ENCODE data around the gene PPHLN1.

DNA sequence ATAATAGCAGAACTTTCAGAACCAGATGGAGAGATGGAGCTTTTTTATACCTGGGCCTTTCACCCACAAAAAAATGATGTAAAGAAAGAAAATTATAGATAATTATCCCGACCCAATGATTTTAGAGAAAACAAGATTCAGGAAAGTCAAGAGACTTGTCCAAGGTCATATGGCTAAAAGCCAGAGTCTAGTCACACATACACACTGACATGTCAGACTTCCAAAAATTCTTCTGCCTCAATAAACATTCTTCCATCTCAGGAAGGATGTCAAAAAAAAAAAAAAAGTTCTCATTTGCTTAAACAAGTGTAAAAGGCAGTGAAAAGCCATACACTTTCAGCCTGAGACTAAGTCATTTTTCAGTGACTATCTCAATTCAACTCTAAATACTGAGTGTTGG is 147.6 kb downstream of the PPHLN1 start:
- no peak for TF ChIP-seq EP300 (IDR thresholded peaks at IDR 0.05)
- TF ChIP-seq POLR2A (IDR thresholded peaks at IDR 0.05), result no peak
- no peak for TF ChIP-seq POLR2AphosphoS5 (IDR thresholded peaks at IDR 0.05)

Data from sigmoid colon (tissue), 4 donors.